Stimulated activated CD4-positive, alpha-beta T cell treated with anti-CD3 and anti-CD28 coated beads, Interleukin-1b, Interleukin-23, amount 100 ng/mL, for 24 hours (primary cell): Measurements from ENCODE around the gene ATP5F1D.
"Not testable (repeated sequence)": the region's sequence is repeated elsewhere in the genome, so short reads cannot be mapped to it uniquely, and the experiment has no call there.

ENCODE experiments used
- DNase-seq, 4 experiments: peaks; one replicate each; pipeline ENCODE4 v3.0.0-alpha.2; 2020; ENCODE audit warnings: low read depth in 4 of 4, low spot score in 1 of 4

Gene ATP5F1D

GRCh38 chr19:1246265-1247087 is 4.9 kb downstream of the ATP5F1D start:
- not testable (repeated sequence) for DNase-seq

- DNase-seq, result no peak
Observed at GRCh38 chr19:1247748-1248138, 6.2 kb downstream of the ATP5F1D start.

GRCh38 chr19:1248139-1248785 is 6.7 kb downstream of the ATP5F1D start, which contains the start of gene MIDN:
Gene MIDN, plus strand, starts transcription at chr19:1248583. Its CDS starts 1,714 bp downstream, at chr19:1250297.
- peak in 1 of 4 experiments; percentile 68 for DNase-seq

GRCh38 chr19:1248786-1249297 is 7.3 kb downstream of the ATP5F1D start:
- DNase-seq, result peak in 3 of 4 experiments; percentile 66 to 73 (median 67)

GRCh38 chr19:1249298-1249989 is 7.9 kb downstream of the ATP5F1D start:
- DNase-seq, result peak; percentile 85 to 91 (median 89)

GRCh38 chr19:1249990-1250436 is 8.5 kb downstream of the ATP5F1D start:
- DNase-seq, result no peak

GRCh38 chr19:1250437-1251260 is 9.1 kb downstream of the ATP5F1D start:
- no peak for DNase-seq

GRCh38 chr19:1251330-1252220 is 10.0 kb downstream of the ATP5F1D start:
- peak in 1 of 4 experiments; percentile 51 for DNase-seq

- peak in 1 of 4 experiments; percentile 67 for DNase-seq
Observed at GRCh38 chr19:1252221-1252820, 10.8 kb downstream of the ATP5F1D start.

- peak in 1 of 4 experiments; percentile 76 for DNase-seq
Observed at GRCh38 chr19:1252821-1253513, 11.4 kb downstream of the ATP5F1D start.

GRCh38 chr19:1253514-1254080 is 12.0 kb downstream of the ATP5F1D start:
- no peak for DNase-seq

- DNase-seq, result no peak
Observed at GRCh38 chr19:1254081-1254527, 12.6 kb downstream of the ATP5F1D start.

GRCh38 chr19:1254530-1255185 is 13.1 kb downstream of the ATP5F1D start:
- DNase-seq, result no peak

- no peak for DNase-seq
Observed at GRCh38 chr19:1255186-1256161, 13.9 kb downstream of the ATP5F1D start.

- DNase-seq, result no peak
Observed at GRCh38 chr19:1256646-1257474, 15.3 kb downstream of the ATP5F1D start.
